ENCODE data around the gene ATP6V1D. TPM values are rescaled to one million over a fixed set of nuclear protein-coding genes. Genes with fewer than 3 reads are reported as not detected.

ATP6V1D gene
- total RNA-seq, 1 donor from 2014 or later: 67.8 TPM

DNA sequence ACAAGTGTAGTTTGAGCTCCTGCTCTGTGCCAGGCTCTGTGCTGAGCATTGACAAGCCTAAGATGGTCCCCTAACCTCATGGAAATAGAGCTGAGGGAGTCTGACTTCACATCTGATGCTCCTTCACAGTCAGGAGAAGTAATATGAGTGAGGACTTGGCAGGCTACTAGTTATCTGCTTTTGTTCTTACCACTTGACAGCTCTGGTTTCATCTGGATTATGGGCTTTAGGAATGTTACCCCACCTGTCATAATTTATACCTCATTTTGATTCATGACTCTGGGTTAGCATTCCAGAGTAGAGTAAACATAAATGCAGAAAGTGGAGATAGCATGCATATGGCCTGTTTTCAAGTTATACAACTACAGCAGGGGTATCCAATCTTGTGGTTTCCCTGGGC lies 40.5 kb downstream of the ATP6V1D start:
- Mint-ChIP-seq H3K4me3 (ENCODE audit: unreplicated experiment) (no peak overlapping the region), H3K9me3 (ENCODE audit: unreplicated experiment) (no peaks in the 10 kb centered on the region), H3K36me3 (ENCODE audit: unreplicated experiment) (peaks cover 22% of the 10 kb centered on the region), H3K27ac (ENCODE audit: unreplicated experiment) (no peak overlapping the region), H3K27me3 (ENCODE audit: unreplicated experiment) (no peaks in the 10 kb centered on the region), H3K4me1 (ENCODE audit: unreplicated experiment) (no peaks in the 10 kb centered on the region)
- no peak for TF ChIP-seq CTCF (IDR thresholded peaks at IDR 0.05)
- DNase-seq (ENCODE audit: extremely low spot score, unreplicated experiment): no peak

GRCh38 chr14:67317822-67318221 lies 41.8 kb downstream of the ATP6V1D start:
- H3K4me1 Mint-ChIP-seq (ENCODE audit: unreplicated experiment): no peaks in the 10 kb centered on the region
- no peak overlapping the region for H3K27ac Mint-ChIP-seq (ENCODE audit: unreplicated experiment)
- H3K36me3 Mint-ChIP-seq (ENCODE audit: unreplicated experiment): peaks cover 18% of the 10 kb centered on the region
- no peaks in the 10 kb centered on the region for H3K9me3 Mint-ChIP-seq (ENCODE audit: unreplicated experiment)
- DNase-seq (ENCODE audit: extremely low spot score, unreplicated experiment): no peak
- no peak overlapping the region for H3K4me3 Mint-ChIP-seq (ENCODE audit: unreplicated experiment)
- TF ChIP-seq CTCF (IDR thresholded peaks at IDR 0.05): no peak
- H3K27me3 Mint-ChIP-seq (ENCODE audit: unreplicated experiment): no peaks in the 10 kb centered on the region

GRCh38 chr14:67313153-67313552 lies 46.5 kb downstream of the ATP6V1D start:
- Mint-ChIP-seq H3K4me1 (ENCODE audit: unreplicated experiment) (no peaks in the 10 kb centered on the region), H3K27ac (ENCODE audit: unreplicated experiment) (no peak overlapping the region)

DNA sequence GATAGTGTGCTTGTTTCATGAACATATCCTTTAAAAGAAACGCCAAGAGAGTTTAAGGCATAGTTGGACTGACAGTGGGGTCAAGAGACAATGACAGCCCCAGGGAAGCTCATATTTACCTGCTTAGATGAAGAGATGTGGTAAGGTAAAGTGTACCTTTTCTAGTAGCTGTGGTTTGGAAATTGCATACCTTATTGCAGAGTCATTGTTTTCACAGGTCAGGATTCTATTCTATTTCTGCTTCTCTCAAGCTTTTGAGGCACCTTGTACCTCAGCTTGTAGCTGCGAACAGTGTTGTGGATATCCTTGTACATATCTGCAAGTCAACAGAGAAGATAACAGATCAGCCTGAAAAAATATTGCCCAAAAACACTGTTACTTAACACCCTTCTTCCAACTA lies 47.7 kb downstream of the ATP6V1D start:
- H3K4me1 Mint-ChIP-seq (ENCODE audit: unreplicated experiment): no peaks in the 10 kb centered on the region
- no peaks in the 10 kb centered on the region for H3K27me3 Mint-ChIP-seq (ENCODE audit: unreplicated experiment)
- H3K27ac Mint-ChIP-seq (ENCODE audit: unreplicated experiment): no peak overlapping the region
- H3K9me3 Mint-ChIP-seq (ENCODE audit: unreplicated experiment): no peaks in the 10 kb centered on the region
- no peak for DNase-seq (ENCODE audit: extremely low spot score, unreplicated experiment)
- H3K36me3 Mint-ChIP-seq (ENCODE audit: unreplicated experiment): peaks cover 4% of the 10 kb centered on the region
- no peak overlapping the region for H3K4me3 Mint-ChIP-seq (ENCODE audit: unreplicated experiment)
- no peak for TF ChIP-seq CTCF (IDR thresholded peaks at IDR 0.05)

More at GRCh38 chr14:67313153-67313552, 46.5 kb downstream of the ATP6V1D start:
- Mint-ChIP-seq H3K4me3 (ENCODE audit: unreplicated experiment) (no peak overlapping the region), H3K36me3 (ENCODE audit: unreplicated experiment) (peaks cover 8% of the 10 kb centered on the region), H3K9me3 (ENCODE audit: unreplicated experiment) (no peaks in the 10 kb centered on the region), H3K27me3 (ENCODE audit: unreplicated experiment) (no peaks in the 10 kb centered on the region)
- TF ChIP-seq CTCF (IDR thresholded peaks at IDR 0.05): no peak
- no peak for DNase-seq (ENCODE audit: extremely low spot score, unreplicated experiment)

Other genes starting within 250 kb of the ATP6V1D start
- not detected in 2 replicates for gene GARIN2, start 170.4 kb downstream of the ATP6V1D start, total RNA-seq
- 11.5 and 12.4 TPM in 2 replicates for gene PALS1, start 118.4 kb downstream of the ATP6V1D start, total RNA-seq
- 85.3 and 90.1 TPM in 2 replicates for gene EIF2S1, start 524 bp upstream of the ATP6V1D start, total RNA-seq
- gene PLEK2, start 52.4 kb upstream of the ATP6V1D start, total RNA-seq: not detected in 2 replicates
- gene TMEM229B, start 128.9 kb upstream of the ATP6V1D start, total RNA-seq: 0.37 and 0.51 TPM in 2 replicates
- gene PLEKHH1, start 173.5 kb upstream of the ATP6V1D start, total RNA-seq: 0.50 and 1.0 TPM in 2 replicates
- 18.3 and 20.6 TPM in 2 replicates for gene PIGH, start 240.5 kb upstream of the ATP6V1D start, total RNA-seq

Measured in osteocyte (in vitro differentiated cells).